Brain pericyte (primary cell): ENCODE data around the gene DNAJC15.
A peak's percentile ranks its signal among the peaks of the same experiment; 100 is the strongest.
"Not testable (repeated sequence)": the region's sequence is repeated elsewhere in the genome, so short reads cannot be mapped to it uniquely, and the experiment has no call there.

Experiments used
- DNase-seq: peaks from one replicate; pipeline ENCODE4 v3.0.0-alpha.2; 2012; ENCODE audit warnings: low read depth, low spot score

Gene DNAJC15

DNA sequence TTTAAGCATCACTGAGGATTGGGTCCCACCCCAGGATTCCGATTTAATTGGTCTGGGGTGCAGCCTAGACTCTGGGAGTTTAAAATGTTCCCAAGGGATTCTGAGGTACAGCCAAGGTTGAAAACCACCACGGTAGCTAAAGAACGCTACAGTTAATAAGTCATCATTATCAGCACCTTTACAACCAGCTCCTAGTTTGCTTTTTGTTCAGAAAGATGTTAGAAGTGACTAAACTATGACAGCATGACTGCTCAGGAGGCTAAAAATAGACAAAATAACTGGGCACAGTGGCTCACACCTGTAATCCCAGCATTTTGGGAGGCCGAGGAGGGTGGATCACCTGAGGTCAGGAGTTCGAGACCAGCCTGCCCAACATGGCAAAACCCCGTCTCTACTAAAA is 19.7 kb upstream of the DNAJC15 start:
- no peak for DNase-seq

DNA sequence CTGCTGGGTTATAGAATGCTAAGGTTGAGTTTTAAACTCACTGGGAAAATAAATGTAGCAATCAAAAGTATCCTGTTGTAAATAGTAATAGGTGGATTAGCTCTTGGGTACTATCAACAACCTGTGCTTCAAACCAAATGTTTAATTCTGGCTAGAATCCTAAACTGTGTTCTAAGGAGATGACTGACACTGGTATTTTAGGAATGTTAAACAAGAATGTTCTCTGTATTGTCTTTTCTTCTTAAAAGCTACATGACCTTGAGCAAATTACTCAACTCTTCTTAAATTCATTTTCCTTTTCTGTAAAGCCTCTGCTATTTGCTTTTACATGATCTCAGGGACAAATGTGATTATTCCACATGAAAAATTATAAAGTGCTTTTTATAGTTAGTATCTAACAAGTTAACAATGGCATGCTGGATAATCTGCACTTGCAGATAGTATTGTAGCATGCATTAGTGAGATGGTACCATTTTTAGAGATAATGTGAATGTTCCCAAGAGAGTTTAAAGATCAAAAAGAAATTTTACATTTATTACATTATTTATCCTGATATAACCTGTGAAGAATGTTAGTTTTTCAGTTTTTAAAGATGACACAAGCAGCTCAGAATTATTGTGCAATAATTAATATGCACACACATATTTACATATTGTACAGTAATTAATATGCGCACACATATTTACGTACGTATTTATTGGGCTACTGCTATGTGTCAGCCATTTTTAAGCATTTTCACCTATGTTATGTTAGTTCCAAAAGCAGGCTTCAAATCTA is 17.7 kb upstream of the DNAJC15 start:
- no peak for DNase-seq

DNA sequence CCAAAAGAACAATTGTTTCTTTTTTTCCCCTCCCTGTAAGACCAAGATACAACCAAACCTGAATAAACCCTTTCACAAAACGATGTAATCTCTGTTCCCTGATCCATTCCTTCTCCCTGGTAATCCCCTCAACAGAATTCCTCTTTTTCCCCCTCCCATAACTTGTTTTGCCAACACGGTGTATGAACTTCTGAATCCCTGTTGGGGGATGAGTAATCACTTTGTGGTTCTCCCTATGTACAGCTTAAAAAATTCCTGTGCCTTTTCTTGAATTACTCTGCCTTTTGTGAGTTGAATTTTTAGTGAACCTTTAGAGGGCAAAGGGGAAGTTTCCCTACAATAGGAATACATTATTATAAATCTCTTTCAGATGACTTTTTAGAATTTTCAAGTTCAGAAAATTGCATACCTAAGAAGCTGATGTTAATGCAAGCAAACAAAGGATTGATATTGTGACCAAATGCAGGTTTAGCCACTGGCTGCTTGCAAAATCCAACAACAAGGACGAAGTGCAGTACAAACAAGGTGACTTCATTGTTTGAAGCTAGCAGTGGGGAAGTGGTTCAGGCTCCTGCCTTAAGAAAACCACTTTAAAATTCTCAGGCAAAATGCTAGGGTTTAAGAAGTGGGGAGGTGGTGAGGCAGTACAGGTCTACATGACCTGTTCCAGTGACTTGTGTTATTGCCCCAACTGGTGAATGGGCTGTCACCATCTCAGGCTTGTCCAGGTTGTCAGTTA is 16.3 kb upstream of the DNAJC15 start:
- no peak for DNase-seq

DNA sequence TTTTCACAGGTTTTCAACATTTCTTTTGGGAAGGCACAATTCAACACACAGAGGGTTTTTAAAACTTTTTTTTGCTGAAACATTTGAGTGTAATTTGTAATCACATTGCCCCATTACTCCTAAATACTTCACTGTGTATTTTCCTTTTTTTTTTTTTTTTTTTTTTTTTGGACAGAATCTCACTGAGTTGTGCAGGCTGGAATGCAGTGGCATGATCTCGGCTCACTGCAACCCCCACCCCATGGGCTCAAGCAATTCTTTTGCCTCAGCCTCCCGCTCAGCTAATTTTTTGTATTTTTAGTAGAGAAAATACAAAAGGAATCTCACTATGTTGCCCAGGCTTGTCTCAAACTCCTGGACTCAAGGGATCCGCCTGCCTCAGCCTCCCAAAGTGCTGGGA is 14.8 kb upstream of the DNAJC15 start:
- no peak for DNase-seq

DNA sequence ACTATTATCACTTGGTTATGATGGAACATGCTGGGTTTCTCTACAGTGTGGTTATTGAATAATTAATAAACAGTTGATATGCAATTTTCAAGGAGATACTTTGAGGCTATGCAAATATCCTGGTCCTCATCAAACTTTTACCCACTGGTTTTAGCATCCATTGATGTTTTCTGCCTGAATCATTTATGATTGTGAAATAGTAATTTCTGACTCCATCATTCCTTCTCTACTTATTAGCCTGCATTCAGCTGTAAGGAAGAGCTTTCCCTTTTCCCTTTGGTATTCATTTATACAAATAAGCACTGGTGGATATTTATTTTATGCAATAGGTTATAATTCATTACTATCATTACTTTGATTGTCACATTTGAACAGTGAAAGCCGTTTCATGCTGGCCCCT is 13.9 kb upstream of the DNAJC15 start:
- no peak for DNase-seq

DNA sequence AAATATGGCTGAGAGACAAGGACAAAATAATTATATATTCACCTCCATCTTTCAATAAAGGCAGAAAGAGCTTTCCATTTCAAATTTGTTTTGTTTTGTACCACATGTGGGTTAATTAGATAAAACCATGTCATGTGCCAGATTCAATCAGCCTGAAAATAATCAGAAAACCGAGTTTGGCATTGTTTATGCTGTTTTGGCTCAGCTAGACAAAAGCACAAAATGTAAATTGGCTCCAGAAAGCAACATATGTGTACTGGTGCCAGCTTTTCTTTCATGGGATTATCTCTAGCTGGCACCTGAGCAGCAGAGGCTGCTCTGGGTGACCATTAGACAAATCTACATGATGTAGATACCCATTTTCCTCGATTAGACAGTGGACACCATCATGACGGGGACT is 9.2 kb upstream of the DNAJC15 start:
- DNase-seq = no peak

DNA sequence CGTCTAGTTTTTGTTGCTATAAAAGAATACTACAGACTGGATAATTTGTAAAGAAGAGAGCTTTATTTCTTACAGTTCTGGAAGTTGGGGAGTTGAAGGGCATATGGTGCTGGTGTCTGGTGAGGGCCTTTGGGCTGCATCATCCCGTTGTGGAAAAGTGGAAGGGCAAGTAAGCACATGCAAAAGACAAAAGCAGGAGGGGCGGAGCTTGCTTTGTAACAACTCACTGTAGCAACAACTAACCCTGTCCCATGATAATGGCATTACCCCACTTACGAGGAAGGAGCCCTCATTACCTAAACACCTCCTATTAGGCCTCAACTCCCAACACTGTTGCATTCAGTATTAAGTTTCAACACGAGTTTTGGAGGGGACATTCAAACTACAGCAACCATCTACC is 7.2 kb upstream of the DNAJC15 start:
- DNase-seq = no peak

DNA sequence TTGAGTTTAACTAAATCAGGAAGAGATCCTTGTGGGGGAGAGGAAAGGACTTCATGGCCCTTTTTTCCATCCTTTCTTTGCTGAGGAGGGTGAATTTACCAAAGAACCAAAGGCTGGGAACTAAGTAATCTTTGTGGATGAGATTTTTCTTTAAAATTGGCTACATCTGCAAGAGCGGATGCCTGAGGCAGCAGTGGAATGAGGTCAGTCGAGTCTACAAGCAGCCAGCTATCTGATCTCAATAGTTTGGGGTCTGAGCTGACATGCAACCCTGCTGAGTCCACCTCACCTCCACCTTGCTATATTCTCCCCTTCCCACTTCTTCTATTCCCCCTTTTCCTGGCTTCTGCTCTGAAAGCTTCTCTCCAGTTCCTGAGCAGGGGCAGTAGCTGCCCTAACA is 3.6 kb upstream of the DNAJC15 start:
- no peak for DNase-seq

DNA sequence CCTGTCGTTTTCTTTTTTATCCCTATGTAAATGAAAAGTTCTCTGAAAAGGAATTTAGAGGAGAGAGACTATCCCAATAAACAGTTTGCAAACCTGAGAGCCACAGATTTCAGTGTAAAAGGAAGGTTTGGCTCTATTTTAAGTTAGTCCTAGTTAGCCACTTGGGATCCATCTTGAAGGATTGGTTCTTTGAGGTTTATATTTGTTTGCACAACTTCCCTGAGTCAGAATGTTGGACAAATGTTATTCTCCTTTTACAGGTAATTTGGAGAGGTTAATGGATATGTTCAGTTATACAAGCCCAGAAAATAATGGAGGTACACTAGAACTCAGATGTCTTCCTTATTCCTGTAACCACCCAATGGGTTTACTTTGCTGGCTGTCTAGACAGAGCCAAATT is 2.6 kb upstream of the DNAJC15 start:
- DNase-seq = no peak

DNA sequence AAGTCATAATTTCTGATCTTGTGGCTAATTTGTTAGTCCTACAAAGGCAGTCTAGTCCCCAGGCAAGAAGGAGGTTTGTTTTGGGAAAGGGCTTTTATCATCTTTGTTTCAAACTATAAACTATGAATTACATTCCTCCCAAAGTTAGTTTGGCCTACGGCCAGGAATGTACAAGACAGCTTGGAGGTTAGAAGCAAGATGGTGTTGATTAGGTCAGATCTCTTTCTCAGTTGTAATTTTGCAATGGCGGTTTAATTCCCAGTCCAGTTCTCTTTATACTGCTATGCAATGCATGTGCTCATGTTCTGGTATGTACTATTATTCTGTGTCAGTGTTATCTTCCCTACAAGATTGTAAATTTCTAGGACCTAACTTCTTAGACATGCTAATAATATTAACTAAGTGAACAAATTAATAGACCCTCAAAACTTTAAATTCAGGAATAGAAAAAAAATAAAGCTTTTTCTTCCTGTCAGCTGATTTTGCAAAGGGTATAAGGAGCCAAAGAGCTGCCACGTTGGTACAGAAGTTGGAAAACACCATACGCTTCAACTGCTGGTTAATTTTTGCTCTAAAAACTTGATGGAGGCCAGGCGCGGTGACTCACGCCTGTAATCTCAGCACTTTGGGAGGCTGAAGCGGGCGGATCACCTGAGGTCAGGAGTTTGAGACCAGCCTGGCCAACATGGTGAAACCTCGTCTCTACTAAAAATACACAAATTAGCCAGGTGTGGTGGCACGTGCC is 1.3 kb upstream of the DNAJC15 start:
- no peak for DNase-seq

DNA sequence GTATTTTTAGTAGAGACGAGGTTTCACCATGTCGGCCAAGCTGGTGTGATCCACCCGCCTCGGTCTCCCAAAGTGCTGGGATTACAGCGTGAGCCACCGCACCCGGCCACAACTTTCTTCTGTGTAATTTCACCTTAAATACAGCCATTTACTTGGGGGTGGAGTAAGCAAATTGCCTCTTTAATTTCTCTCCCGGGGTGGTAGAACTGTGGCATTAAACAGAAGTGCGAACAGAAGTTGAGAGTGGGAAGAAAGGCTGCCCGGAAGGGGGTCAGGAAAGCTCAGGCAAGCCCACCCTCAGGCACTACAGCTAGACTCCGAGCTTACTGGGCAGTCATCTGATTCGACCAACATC is 475 bp upstream of the DNAJC15 start:
- no peak for DNase-seq

DNA sequence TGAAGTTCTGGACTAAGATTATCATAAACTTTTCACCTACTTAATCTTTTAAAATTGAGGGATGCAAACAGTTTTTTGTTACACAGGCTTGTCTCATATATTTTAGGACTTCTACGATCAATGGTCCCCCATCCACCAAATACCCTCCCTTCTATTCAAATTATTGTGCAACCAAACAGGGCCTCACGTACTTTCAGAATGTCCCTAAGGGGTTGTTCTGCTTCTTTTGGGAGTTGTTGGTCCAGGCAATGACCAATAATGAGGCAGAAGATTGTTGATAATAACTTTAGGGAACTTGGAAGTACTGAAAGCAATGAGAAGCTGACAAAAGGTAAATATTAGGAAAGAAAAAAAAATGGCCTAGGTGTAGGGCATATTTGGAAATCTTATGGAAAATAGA is 2.9 kb downstream of the DNAJC15 start:
- no peak for DNase-seq

DNA sequence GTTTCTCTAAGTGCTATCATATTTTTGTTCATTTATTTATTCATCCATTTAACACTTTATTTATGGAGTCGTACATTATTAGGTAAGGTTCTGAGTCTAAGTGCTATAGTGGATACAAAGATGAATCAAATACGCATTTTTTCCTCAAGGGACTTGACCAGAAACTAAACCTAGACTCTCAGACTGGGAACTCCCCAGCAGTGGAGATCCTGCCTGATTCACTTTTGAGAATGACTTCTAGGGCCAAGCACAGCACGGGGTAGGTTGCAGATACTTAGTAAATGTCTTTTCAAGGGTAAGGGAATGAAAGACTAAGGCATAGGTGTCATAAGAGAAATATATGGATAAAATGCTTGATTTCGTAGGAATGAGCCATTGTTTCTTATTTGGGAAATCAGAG is 7.2 kb downstream of the DNAJC15 start:
- no peak for DNase-seq

DNA sequence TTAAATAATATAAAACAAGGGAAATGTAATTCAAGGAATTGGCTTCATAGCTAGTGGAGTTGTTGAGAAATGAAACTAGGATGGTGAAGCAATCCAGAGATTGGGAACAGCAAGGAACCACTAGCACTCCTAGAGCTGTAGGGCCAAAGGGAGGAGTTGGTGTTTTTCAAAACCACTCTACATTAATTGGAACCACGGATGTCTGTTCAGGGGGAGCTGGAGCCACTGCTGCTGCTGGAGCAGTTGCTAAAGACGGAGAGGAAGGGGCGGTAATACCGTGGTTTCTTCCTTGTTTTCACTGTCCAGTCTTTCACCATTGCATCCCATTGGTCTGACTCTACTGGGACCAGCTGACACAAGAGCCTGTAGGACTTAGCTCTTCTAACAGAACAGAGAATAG is 8.5 kb downstream of the DNAJC15 start:
- no peak for DNase-seq

DNA sequence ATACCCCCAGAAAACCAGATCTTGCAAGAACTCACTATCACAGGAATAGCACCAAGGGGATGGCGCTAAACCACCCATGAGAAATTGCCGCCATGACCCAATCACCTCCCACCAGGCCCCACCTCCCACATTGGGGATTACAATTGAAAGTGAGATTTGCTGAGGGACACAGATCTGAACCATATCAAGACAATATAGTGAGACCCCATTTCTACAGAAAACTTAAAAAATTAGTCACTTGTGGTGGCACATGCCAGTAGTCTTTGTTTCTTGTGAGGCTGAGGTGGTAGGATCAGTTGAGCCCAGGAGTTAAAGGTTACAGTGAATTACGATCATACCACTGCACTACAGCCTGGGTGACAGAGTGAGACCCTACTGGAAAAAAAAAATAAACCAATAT is 9.7 kb downstream of the DNAJC15 start:
- DNase-seq = no peak

DNA sequence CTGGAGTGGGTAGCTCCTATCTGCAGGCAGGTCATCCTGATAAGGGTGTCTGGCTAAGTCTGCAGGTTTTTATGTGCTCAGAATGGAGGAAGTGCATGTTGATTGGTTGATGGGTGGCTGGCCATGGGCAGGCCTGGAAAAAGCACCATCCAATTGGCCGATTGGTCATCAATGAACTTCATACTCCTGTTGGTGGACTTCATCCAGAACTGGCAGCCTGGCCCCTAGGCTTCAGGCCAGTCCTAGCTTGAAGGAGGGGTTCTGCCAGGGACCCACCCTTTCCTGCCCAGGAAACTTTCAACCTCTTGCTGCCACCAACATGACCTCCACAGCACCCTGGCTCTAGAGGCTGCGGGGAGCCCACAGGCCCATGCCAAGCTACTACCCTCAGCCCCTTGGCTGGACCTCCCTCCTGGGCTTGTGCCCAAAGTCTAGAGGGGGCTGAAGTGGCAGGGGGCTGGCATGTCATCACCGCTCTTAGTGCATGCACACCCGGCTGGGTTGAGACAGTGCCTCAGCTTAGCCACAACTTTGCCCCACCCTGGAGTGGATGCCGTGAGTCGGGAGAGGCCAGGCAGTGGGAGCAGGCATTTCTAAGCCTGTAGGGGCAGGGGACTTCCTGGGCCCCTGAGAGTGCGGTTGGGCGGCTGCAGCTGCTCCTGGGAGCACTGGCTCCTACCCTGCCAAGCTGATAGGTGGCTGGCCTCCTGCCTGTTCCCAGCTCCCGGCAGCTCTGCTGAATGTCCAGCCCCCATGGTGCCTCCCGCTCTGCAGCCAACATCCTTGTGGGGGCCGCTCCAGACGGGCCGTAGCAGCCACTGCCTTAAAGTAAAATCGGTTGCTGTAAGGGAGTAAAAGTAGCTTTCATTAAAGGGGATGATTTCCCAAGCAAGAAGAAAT is 13.2 kb downstream of the DNAJC15 start:
- DNase-seq = peak; percentile 16

DNA sequence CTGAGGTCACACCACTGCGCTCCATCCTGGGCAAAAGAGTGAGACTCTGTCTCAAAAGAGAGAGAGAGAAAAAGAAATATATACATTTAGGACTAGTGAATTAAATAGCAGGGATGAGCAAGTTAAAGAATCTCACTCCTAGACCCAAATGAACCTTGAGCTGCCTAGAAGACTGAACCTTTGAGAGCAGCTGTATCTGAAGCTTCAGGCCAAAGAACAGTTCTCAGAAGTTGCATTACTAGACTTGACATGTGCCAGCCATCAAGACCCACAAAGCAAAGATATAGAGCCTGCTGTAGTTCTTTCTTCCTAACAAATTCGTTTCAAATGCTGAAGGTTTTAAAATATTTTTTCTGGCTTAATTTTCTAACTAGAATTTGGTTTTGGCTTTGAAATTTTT is 16.6 kb downstream of the DNAJC15 start:
- DNase-seq = no peak

DNA sequence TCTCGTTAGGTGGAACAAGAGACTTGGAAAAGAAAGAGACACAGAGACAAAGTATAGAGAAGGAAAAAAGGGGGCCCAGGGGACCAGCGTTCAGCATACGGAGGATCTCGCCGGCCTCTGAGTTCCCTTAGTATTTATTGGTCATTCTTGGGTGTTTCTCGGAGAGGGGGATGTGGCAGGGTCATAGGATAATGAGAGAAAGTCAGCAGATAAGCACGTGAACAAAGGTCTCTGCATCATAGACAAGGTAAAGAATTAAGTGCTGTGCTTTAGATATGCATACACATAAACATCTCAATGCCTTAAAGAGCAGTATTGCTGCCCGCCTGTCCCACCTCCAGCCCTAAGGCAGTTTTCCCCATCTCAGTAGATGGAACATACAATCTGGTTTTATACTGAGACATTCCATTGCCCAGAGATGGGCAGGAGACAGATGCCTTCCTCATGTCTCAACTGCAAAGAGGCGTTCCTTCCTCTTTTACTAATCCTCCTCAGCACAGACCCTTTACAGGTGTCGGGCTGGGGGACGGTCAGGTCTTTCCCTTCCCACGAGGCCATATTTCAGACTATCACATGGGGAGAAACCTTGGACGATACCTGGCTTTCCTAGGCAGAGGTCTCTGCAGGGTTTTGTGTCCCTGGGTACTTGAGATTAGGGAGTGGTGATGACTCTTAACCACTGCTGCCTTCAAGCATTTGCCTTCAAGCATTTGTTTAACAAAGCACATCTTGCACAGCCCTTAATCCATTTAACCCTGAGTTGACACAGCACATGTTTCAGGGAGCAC is 17.4 kb downstream of the DNAJC15 start:
- DNase-seq = not testable (repeated sequence)

DNA sequence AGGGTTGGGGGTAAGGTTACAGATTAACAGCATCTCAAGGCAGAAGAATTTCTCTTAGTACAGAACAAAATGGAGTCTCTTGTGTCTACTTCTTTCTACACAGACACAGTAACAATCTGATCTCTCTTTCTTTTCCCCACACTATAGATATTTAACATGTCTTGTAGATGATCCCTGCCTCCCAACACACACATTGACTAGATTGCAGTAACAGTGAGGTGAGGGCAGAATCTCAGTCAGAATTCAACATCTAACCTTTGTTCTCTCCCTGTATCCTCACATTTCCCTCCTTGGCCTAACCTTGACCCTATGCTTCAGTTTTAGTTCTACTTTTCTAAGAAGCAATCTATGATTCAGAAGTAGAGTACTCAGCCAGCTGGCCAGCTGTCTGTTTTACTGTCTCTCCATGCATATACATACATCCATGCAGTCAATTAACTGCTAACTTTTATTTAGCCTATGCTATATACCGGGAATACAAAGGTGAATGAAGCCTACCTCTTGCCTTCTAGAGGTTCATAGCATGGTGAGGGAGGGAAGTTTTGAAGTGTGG is 18.1 kb downstream of the DNAJC15 start:
- no peak for DNase-seq

DNA sequence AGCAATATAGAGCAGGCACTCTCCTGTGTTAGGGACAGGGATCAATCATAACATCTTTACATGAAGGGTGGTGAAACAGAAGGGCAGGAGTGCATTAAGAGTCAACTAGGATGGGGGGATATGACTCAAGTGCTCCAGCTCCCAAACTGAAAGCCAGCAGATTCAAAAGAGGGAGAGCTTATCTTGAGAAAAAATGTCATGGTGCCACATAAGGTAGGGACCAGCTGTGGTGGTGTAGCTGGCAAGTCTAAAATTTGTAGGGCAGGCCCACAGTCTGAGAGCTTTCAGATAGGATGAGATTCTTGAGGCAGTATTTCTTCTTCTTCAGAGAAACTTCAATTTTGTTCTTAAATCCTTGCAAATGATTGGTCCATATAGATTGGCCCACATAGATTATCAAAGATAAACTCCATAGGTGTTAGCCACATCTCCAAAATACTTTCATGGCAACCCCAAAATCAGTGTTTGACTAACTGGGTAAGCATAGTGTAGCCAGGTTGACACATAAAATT is 19.1 kb downstream of the DNAJC15 start:
- DNase-seq = no peak
